ENCODE results near the gene ADGRL3. TPM values are rescaled to one million over a fixed set of nuclear protein-coding genes. Genes with fewer than 3 reads are reported as not detected.

The ADGRL3 gene
- total RNA-seq, 1 experiment from 2014 or later: not detected

DNA sequence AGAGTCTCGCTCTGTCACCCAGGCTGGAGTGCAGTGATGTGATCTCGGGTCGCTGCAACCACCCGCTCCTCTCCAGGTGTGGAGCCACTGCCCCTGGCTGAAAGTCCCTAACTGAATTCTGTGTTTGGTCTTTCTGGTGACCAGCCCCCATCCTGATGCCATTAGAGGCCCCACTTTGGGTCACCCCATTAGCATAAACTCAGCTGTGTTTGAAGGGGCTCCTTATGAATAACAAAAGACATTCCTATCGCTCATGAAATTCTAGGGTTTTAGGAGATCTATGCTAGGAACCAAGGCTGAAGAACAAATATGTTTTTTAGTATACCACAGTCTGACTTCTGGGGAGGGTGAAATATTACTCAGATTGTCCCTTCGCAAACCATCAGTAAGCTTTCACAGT, 652.9 kb downstream of the ADGRL3 start:
- no peak overlapping the region for H3K4me3 ChIP-seq
- H3K27me3 ChIP-seq (replicated peaks): no peaks in the 10 kb centered on the region
- H3K4me1 ChIP-seq (replicated peaks): no peaks in the 10 kb centered on the region
- no peak overlapping the region for H3K27ac ChIP-seq
- no peak for DNase-seq (ENCODE audit: low read depth in 1 of 2, low spot score in 2 of 2)
- H3K36me3 ChIP-seq: no peaks in the 10 kb centered on the region
- H3K9me3 ChIP-seq (replicated peaks): no peaks in the 10 kb centered on the region

DNA sequence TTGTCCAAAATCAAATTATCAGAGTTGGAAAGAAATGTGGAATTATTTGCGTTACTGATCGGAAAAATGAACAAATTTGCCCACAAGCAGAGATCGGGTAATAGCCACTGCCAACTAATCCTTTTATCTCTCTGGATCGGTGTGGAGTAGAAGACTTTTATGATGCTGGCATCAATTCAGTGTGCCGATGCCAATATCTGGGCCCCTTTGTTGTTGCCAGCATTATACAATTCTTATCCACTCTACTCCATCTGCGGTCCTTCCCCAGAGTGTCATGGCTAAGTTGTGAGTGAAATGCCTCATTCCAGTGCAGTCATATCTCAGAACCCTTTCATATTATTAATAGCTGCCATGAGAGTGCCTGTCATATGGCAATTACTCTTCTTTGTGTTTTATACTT, 660.2 kb downstream of the ADGRL3 start:
- no peak overlapping the region for H3K27ac ChIP-seq
- no peak for DNase-seq (ENCODE audit: low read depth in 1 of 2, low spot score in 2 of 2)
- no peak overlapping the region for H3K4me3 ChIP-seq
- H3K36me3 ChIP-seq: no peaks in the 10 kb centered on the region
- H3K9me3 ChIP-seq (replicated peaks): no peaks in the 10 kb centered on the region
- no peaks in the 10 kb centered on the region for H3K4me1 ChIP-seq (replicated peaks)
- no peaks in the 10 kb centered on the region for H3K27me3 ChIP-seq (replicated peaks)

DNA sequence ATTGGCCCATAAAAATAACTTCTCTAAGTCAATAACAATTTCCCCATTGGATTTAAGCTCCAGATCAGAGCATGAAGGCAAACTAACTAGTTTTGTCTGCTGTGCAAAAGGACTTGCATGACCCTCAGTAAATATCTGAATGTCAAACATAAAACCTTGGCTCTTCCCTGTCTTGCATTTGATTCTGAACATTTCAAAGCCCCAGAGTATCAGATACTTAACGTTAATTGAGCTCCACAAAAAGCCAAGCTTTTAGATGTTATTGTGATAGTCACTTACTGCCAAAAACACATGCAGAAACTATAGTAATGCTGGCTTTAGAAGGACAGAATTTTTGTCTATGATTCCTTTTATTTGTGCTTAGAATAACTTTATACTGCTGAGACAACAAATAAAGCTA, 664.2 kb downstream of the ADGRL3 start:
- Histone ChIP-seq H3K9me3 (replicated peaks) (no peaks in the 10 kb centered on the region), H3K36me3 (no peaks in the 10 kb centered on the region), H3K4me1 (replicated peaks) (no peaks in the 10 kb centered on the region), H3K27me3 (replicated peaks) (no peaks in the 10 kb centered on the region), H3K4me3 (no peak overlapping the region), H3K27ac (no peak overlapping the region)
- DNase-seq (ENCODE audit: low read depth in 1 of 2, low spot score in 2 of 2): no peak

DNA sequence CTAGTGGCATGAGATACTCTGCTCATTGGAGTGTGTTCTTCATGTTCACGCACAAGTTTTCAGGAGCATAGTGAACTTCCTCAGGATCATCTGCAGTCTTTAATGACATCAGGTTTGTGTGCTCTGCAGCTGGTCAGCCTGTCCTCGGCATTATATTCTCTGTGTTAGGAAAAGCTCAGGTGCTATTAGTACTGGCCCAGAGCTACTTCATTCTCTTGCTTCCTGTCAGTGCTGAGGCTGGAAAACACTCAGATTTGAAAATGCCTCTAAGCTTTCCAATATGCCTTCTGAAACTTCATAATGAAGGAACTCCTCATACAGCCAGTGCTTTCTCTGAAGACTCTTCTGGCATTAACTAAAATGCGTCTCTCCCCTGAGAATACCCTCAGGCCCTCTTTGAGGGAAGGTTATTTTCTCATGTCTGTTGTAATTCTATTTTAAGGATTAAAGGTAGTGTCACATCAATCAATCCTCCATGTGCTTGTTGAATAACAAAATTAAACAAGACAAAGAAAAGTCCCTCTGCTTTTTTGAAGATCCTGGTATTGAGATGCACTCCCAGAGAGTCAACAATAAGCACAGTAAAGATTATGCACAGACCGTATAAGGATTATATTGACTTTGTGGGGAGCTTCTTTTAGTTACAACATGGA, 666.4 kb downstream of the ADGRL3 start:
- Histone ChIP-seq H3K36me3 (no peaks in the 10 kb centered on the region), H3K27ac (no peak overlapping the region), H3K9me3 (replicated peaks) (no peaks in the 10 kb centered on the region), H3K4me1 (replicated peaks) (no peaks in the 10 kb centered on the region), H3K27me3 (replicated peaks) (no peaks in the 10 kb centered on the region), H3K4me3 (no peak overlapping the region)
- DNase-seq (ENCODE audit: low read depth in 1 of 2, low spot score in 2 of 2): no peak

DNA sequence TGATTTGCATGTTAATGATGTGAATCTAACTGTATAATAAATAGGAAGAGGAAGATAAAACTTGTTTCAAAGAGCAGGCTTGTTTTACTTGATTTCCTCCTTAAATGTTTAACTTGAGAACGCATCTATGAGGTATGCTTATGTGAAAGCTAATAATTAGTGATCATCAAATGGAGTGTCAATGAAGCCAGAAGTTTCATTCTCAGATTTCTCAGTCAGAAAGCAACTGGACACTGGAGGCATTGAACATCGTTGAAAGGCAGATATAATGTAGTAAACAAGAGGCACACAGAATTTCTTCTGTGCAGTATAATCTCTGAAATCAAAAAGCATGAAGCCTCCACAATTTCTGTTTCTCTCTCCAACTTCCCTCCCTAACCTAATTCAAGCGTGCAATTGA, 672.9 kb downstream of the ADGRL3 start:
- H3K27me3 ChIP-seq (replicated peaks): no peaks in the 10 kb centered on the region
- H3K9me3 ChIP-seq (replicated peaks): no peaks in the 10 kb centered on the region
- H3K4me1 ChIP-seq (replicated peaks): no peaks in the 10 kb centered on the region
- H3K4me3 ChIP-seq: no peak overlapping the region
- DNase-seq (ENCODE audit: low read depth in 1 of 2, low spot score in 2 of 2): no peak
- no peak overlapping the region for H3K27ac ChIP-seq
- H3K36me3 ChIP-seq: no peaks in the 10 kb centered on the region

DNA sequence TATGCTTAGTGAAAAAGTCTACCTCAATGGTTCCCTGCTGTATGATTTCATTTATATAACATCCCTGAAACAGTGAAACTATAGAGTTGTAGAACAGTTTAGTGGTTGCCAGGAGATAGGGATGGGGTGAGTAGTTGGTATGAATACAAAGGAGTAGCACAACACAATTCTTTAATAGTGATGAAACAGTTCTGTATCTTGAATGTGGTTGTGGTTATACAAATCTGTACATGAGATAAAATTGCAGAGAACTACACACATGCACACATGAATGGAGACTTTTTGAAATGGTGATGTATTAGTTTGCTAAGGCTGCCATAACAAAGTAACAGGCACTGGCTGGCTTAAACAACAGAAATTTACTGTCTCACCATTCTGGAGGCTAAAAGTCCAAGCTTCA, 677.1 kb downstream of the ADGRL3 start:
- no peaks in the 10 kb centered on the region for H3K36me3 ChIP-seq
- H3K27me3 ChIP-seq (replicated peaks): no peaks in the 10 kb centered on the region

DNA sequence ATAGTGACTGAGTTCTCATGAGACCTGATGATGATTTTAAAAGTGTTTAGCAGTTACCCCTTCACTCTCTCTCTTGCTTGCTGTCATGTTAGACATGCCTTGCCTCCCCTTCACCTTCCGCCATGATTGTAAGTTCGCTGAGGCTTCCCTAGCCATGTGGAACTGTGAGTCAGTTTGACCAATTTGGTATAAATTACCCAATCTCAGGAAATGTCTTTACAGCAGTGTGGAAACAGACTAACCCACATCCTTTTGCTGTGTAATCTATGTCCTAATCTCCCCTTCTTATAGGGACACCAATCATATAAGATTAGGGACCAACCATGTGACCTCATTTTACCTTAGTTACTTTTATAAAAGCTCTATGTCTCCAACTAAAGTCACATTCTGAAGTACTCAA, 677.8 kb downstream of the ADGRL3 start:
- H3K4me3 ChIP-seq: no peak overlapping the region
- H3K27me3 ChIP-seq (replicated peaks): no peaks in the 10 kb centered on the region
- no peaks in the 10 kb centered on the region for H3K9me3 ChIP-seq (replicated peaks)
- no peaks in the 10 kb centered on the region for H3K36me3 ChIP-seq
- no peak overlapping the region for H3K27ac ChIP-seq
- DNase-seq (ENCODE audit: low read depth in 1 of 2, low spot score in 2 of 2): no peak
- no peaks in the 10 kb centered on the region for H3K4me1 ChIP-seq (replicated peaks)

More for the DNA sequence above, 677.1 kb downstream of the ADGRL3 start:
- H3K27ac ChIP-seq: no peak overlapping the region
- no peaks in the 10 kb centered on the region for H3K9me3 ChIP-seq (replicated peaks)
- DNase-seq (ENCODE audit: low read depth in 1 of 2, low spot score in 2 of 2): no peak
- no peaks in the 10 kb centered on the region for H3K4me1 ChIP-seq (replicated peaks)
- no peak overlapping the region for H3K4me3 ChIP-seq

DNA sequence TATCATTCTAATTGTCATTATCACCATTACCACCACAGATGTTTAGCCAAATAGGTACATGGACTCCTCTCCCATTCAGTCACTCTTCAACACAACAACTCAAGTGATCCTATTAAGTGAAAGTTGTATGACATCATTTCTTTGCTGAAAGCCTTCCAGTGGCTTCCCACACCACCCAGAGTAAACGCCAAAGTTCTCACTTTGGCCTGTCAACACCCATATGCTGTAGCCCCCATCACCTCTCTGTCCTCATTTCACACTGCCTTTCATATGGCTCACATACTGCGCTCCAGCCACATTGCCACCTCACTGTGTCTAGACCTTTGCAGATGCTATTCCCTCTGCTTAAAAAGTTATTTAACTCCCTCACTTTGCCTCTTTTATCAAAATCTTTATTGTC, 682.3 kb downstream of the ADGRL3 start:
- H3K27me3 ChIP-seq (replicated peaks): no peaks in the 10 kb centered on the region
- no peaks in the 10 kb centered on the region for H3K9me3 ChIP-seq (replicated peaks)
- H3K4me3 ChIP-seq: no peak overlapping the region
- no peaks in the 10 kb centered on the region for H3K4me1 ChIP-seq (replicated peaks)
- H3K36me3 ChIP-seq: no peaks in the 10 kb centered on the region
- H3K27ac ChIP-seq: no peak overlapping the region
- DNase-seq (ENCODE audit: low read depth in 1 of 2, low spot score in 2 of 2): no peak

DNA sequence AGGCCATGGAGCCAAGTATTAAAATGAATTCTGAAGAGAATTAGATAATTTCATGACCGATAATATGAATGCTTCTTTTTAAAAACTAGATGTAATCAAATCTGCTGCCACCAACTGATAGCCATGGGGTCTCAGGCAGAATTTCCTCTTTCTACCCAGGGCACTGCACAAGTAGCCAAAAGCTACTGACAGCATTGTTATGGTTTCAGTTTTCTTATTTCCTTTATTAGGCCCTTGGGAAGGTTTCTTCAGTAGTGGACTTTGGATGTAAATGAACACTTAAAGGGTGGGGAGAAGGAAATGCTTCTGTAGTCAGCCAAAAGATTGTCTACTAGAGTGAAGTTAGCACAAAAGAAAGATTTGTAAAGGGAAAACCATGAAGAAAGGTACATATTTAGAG, 686.0 kb downstream of the ADGRL3 start:
- Histone ChIP-seq H3K9me3 (replicated peaks) (no peaks in the 10 kb centered on the region), H3K4me1 (replicated peaks) (no peaks in the 10 kb centered on the region), H3K27ac (no peak overlapping the region), H3K36me3 (no peaks in the 10 kb centered on the region), H3K27me3 (replicated peaks) (no peaks in the 10 kb centered on the region), H3K4me3 (no peak overlapping the region)
- DNase-seq (ENCODE audit: low read depth in 1 of 2, low spot score in 2 of 2): no peak

DNA sequence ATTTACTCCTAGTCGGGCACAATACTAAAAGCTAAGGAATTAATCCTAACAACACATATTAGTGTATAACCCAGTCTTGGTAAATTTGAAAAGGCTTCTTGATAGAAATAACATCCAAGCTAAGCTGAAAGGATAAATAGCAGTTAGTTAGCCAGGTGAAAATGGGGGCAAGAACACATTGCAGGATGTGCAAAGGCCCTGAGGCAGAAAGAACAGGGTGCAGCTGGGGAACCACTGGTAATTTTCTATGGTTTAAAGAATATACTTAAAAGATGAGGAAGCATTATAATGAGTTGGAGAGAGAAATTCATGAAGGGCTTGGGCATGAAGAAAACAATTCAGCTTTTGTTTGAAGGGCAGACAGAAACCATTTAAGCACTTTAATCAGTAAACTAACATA, 689.0 kb downstream of the ADGRL3 start:
- Histone ChIP-seq H3K4me3 (no peak overlapping the region), H3K27ac (no peak overlapping the region), H3K36me3 (no peaks in the 10 kb centered on the region), H3K27me3 (replicated peaks) (no peaks in the 10 kb centered on the region), H3K9me3 (replicated peaks) (no peaks in the 10 kb centered on the region), H3K4me1 (replicated peaks) (no peaks in the 10 kb centered on the region)
- DNase-seq (ENCODE audit: low read depth in 1 of 2, low spot score in 2 of 2): no peak

DNA sequence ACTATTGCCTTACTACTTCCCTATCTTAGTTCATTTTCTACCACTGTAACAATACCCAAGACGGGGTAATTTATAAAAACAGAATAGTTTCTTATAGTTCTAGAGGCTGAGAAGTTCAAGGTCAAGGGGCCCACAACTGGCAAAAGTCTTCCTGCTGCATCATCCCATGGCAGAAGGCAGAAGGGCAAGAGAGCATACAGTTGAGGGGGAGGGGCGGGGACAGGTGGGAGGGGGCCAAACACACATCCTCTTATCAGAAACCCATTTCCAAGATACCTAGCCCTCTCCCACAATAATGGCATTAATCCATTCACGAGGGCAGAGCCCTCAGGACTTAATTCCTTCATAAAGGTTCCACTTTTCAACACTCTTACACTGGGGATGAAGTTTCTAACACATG, 690.2 kb downstream of the ADGRL3 start:
- Histone ChIP-seq H3K9me3 (replicated peaks) (no peaks in the 10 kb centered on the region), H3K27me3 (replicated peaks) (no peaks in the 10 kb centered on the region), H3K4me3 (no peak overlapping the region), H3K36me3 (no peaks in the 10 kb centered on the region), H3K4me1 (replicated peaks) (no peaks in the 10 kb centered on the region), H3K27ac (no peak overlapping the region)
- DNase-seq (ENCODE audit: low read depth in 1 of 2, low spot score in 2 of 2): no peak

DNA sequence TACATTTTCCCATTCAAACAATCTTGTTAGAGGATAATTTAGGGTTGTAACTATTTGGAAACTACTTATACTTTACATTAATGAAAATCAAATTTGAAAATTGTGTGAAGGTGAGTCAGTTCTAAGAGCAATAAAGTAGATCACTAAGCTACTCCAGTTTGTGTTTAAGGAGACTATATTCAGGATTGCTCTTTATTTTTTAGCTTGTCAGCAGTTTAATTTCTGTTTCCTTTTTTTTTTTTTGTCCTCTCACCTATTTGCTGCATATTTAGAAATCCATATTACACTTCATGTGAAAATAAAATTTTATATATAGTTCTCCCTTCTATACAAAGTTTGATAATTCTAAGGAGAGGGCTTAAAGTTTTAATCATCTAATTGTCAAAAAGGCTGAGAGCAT, 691.8 kb downstream of the ADGRL3 start:
- no peaks in the 10 kb centered on the region for H3K4me1 ChIP-seq (replicated peaks)
- H3K27me3 ChIP-seq (replicated peaks): no peaks in the 10 kb centered on the region
- DNase-seq (ENCODE audit: low read depth in 1 of 2, low spot score in 2 of 2): no peak
- no peaks in the 10 kb centered on the region for H3K36me3 ChIP-seq
- H3K27ac ChIP-seq: no peak overlapping the region
- H3K9me3 ChIP-seq (replicated peaks): no peaks in the 10 kb centered on the region
- H3K4me3 ChIP-seq: no peak overlapping the region

DNA sequence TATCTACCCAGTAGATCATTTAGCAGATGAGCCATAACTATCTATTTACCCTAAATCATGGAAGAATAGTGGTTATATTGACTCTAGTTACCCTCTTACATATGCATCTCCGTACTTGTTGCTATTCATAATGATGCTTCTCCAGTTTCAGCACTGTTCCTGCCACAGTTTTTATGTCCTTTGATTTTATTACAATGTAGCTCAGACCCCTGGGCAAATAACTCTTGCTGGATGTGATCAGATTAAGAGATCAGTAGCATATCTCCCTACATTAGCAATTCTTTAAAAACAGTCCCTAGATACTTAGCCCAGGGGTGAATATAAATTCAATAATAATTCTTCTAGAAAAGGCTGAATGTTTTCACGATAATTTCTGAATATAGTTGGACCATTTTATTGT, 696.5 kb downstream of the ADGRL3 start:
- no peak for DNase-seq (ENCODE audit: low read depth in 1 of 2, low spot score in 2 of 2)
- H3K36me3 ChIP-seq: no peaks in the 10 kb centered on the region
- no peaks in the 10 kb centered on the region for H3K27me3 ChIP-seq (replicated peaks)
- H3K4me3 ChIP-seq: no peak overlapping the region
- no peak overlapping the region for H3K27ac ChIP-seq
- H3K9me3 ChIP-seq (replicated peaks): no peaks in the 10 kb centered on the region
- no peaks in the 10 kb centered on the region for H3K4me1 ChIP-seq (replicated peaks)

DNA sequence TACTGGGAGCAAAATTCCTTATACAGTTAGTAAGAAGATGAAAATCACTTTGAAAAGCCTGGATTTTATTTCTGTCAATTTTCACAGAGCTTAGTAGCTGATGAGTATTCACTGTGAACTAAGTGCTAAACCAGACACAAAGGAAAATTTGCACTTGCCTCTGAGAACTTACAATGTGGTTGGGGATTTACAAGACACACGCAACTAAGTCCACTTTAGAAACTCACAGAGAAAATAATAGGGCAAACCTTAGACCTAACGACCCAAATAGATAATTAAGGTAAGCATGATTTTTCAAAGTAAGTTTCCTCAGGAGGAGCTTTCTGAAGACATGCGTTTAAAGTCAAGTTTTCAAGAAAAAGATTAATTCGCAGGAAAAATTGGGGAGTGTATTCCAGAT, 708.9 kb downstream of the ADGRL3 start:
- H3K27ac ChIP-seq: no peak overlapping the region
- H3K4me3 ChIP-seq: no peak overlapping the region
- no peaks in the 10 kb centered on the region for H3K9me3 ChIP-seq (replicated peaks)
- no peak for DNase-seq (ENCODE audit: low read depth in 1 of 2, low spot score in 2 of 2)
- H3K4me1 ChIP-seq (replicated peaks): no peaks in the 10 kb centered on the region
- no peaks in the 10 kb centered on the region for H3K27me3 ChIP-seq (replicated peaks)
- H3K36me3 ChIP-seq: no peaks in the 10 kb centered on the region

DNA sequence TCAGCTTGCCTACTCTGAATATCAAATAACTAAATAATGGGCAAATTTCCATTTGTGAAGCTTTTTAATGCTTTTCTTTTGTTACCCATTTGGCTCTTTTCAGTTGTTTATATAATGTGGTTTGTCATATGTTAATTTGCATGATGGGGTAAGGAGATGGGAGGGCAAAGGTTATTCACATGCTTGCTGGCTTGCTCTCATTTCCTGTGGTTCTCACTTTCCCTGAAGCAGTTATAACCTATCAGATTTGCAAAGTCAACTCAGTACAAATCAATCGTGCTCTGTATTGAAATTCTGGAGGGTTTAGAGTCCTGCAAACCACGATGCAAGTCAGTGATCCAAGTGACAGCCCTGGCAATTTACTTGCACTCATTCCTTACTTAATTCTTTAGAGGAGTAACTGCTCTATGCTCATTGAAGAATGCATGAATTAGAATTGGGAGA, 711.2 kb downstream of the ADGRL3 start:
- Histone ChIP-seq H3K36me3 (no peaks in the 10 kb centered on the region), H3K4me3 (no peak overlapping the region), H3K4me1 (replicated peaks) (no peaks in the 10 kb centered on the region), H3K27ac (no peak overlapping the region), H3K9me3 (replicated peaks) (no peaks in the 10 kb centered on the region), H3K27me3 (replicated peaks) (no peaks in the 10 kb centered on the region)
- no peak for DNase-seq (ENCODE audit: low read depth in 1 of 2, low spot score in 2 of 2)
